Pons (tissue), 1 donor: Measurements from ENCODE around the gene SLC5A4.

ENCODE experiments used
- DNase-seq: peaks from one replicate; pipeline ENCODE4 v3.0.0-alpha.2; 2016; ENCODE audit warnings: low spot score

Gene SLC5A4

DNA sequence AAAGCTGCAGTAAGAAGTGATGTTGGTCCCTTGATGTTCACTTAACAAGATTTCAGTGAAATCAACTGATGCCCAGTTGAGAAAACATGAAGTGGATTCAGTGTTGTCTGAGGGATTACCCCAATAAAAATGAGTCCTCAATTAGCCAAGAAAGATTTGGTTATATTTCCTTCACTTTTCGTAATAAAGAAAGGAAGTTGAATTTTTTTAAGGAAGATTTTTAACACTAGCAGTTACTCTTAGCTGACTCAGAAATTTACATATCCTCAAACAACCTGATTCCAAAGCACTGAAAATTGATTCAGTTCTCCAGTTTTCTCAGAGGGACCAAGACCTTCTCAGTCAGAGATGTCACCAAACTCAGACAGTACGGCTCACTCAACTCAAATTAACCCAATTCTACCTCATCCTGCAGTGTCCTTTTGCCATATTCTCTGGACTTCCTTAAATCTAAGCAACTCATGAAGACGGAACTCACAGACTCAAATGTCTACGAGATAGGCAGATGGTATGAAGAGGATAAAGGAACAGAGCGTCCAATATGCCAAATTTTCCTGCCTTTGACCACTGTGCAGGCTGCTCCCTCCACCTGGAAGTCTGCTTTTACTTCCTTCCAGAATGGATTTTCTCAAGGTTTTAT lies 22.8 kb downstream of the SLC5A4 start:
- no peak for DNase-seq

DNA sequence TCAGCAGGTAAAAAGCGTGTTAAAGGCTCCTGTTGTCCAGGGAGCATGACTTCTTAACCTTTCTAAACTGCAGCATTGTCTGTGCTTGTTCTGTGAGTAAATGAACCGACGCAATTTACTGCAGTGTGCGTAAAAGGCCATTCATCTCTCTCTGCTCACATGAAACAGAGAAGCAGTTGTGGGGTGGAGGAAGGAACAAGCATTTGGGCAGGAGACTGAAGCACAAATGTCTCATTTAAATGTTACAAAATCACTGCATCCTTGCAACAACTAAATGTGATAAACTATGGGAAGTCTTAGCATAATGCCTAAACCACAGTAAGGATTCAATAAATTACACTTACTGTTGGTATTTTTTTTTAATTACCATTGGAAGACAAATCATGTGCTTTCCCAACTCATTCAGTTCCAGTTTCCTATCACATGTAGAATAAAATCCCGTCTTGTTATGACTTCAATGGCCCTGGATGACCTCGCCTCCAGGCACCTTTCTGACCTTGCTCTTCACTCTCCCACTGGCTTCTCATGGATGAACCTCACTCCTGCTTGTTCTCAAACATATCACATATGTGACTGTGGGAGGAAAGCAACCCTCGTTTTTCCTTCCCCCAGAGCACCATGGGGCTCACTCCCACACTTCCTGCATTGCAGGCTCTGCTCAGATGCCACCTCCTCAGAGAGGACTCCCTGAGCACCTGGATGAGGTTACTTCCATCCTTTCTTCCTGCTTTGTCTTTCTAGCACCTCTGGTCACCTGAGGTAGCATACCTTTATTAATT lies 28.6 kb downstream of the SLC5A4 start:
- no peak for DNase-seq

DNA sequence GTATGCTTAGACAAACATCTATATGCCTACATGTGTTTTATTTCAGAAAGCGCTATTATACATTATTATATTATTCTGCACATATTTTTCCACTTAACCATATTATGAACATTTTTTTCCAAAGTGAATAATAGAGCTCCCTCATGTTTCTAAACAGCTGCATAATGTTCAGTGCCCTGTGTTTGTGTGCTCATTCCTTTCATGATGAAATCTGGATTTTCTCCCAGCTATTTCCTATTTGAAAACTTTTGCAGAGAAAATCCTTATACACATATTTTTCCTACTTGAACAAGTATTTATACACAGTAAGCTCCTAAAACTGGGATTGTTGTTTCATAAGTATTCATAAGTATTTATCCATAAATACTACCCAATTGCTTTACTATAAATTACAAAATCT lies 32.2 kb downstream of the SLC5A4 start:
- no peak for DNase-seq

DNA sequence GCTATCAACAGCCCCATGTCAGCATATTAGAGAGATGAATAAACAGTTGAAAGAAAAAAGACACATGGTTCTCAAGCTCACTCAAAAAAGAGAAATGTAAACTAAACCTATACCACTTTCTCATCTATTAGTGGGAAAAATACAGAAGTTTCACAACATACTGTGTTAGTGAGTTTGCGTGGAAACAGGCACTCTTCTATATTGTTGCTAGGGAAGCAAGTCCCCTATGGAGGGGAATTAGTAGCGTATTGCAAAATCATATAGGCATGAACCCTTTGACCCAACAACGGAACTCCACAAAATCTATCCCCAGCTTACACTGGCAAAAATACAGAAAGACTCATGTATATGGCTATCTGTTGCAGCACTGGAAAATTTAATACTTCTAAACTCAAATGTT lies 36.1 kb downstream of the SLC5A4 start:
- DNase-seq: no peak

DNA sequence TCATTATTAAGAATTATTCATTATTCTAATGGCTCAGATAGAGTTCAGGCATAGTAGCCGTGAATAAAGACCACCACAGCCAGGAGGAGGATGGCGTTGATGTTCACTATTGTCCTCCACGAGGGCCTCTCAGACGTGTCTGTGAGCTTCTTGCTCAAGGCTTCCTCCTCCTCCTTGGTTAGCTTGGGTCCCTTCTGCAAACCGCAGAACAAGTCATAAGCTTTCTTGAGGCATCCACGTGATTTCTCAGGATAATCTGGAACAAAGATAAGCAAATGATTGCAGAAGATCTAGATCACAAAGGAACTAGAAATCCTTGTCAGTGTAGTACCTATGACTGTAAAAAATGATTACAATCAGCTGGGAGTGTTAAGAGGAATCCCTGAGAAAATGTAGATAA lies 36.7 kb downstream of the SLC5A4 start:
- DNase-seq: peak; percentile 65

DNA sequence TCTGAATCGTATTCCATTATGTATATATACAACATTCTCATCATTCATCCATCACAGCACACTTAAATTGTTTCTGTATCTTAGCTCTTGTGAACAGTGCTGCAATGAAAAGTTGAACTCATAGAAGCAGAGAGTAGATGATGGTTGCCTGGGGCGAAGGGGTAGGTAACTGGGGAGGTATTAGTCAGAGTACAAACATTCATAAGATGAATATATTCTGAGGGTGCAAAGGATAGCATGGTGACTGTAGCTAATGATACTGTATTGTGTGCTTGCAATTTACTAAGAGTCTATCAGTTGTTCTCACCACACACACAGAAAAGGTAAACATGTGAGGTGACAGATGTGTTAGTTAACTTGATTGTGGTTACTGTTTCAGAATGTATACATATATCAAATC lies 37.7 kb downstream of the SLC5A4 start:
- no peak for DNase-seq

DNA sequence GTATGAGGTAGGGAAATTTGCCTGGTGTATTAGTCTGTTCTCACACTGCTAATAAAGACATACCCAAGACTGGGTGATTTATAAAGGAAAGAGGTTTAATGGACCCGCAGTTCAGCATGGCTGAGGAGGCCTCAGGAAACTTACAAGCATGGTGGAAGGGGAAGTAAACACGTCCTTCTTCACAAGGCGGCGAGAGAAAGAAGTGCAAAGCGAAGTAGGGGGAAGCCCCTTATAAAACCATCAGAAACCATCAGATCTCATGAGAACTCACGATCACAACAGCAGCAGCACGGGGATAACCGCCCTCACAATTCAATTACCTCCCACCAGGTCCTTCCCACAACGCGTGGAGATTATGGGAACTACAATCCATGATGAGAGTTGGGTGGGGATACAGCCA lies 38.2 kb downstream of the SLC5A4 start:
- DNase-seq: no peak

DNA sequence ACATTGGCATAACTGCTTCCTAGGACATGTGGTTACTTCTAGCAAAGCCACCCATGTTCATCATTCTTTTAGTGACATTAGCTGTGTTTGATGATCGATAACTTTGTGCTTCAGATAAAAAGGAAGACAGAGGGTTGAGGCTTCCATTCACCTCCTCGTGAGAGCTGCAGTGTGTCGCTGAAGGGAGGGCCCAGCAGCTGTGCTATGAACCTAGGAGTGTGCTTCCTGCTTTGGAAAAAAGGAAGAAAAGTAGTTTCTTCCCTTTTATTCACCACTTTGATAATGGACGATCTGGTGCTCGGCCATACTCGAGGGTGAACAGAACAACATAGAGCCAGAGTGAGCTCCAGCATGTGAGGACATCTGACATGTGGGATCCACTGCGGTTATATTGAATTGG lies 44.1 kb downstream of the SLC5A4 start:
- DNase-seq: no peak

DNA sequence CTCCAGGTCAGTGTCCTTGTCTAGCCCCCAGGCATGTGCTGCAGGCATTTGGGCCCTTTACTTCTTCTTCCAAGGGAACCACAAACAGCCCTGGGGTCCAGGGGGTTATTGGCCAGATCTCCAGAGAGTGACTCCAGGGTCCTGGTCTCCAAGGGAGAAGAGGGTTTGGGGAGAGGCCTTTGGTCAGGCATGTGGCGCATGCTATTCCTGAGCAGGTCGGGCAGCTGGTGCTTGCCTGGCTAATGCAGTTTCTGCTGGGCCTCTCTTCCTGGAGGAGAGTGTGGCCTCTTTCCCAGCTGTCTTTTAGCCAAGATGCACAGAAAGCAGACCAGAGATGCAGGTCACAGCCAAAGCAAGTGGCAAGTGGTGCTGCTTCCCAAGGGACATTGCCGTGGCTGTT lies 46.5 kb downstream of the SLC5A4 start:
- no peak for DNase-seq

DNA sequence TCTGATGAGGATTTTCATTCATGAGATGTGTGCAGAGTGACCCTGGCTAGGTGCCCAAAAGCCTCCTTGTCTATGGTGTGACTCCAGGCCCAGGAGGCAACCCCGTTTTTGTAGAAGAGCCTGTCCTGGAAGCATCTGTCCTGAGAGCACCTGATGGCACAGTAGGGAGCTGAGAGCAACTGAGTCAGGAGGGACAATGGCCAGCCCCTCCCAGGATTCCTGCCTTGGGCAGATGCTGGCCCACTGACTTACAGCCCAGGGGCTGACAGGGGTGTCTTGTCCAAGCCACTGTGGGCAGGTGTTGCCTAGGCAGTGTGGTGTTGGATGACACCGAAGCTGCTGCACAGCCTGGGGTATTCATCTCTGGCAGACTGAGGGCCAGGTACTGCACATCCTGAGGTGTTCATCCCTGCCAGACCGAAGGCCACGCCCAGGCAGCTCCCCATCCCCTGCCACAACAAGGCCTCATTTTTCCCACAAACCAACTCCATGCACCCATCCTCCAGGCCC lies 47.1 kb downstream of the SLC5A4 start:
- DNase-seq: no peak

DNA sequence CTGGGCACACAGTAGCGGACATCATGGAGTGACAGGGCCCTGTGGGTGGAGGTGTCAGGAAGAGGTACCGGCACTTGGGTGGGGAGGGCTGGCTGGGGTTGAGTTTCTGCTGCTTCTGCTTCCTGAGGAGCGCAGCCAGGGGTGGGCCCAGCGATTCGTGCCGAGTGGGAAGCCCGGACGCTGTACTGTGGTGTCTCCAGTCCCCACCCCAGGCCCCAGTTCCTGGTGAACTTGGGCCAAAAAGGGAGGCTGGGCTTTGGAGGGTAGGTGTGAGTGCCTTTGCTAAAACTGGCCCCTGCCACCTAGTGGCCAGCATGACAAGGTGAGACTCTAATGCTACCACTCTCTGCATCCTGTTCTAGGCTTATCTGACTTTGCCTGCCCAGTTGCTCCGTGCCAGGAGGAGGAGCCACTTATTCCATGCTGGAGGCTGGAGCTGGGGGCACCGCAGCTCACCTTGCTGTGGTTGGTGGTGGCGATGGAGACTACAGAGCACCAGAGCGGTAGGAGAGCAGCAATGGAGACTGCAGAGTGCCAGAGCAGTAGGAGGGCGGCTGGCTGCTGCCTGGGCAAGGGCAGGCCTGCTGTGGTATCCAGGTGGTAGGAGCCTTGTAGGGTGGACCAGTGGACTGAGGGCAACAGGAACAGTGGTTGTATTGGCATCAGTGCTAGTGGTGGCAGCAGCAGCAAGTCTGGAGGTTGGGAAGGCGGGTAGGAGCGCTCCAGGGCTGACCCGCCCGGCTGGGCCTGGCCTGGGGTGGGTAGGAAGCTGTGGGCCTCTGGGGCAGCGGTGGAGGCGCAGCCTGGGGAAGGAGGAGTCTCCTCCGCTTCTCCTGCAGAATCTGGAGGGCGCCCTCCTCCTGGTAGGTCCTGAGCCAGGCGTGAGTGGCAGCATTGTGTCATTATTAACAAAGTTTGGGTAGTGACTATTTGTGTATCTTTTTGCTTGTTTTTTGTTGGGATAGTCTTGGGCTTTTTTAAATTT lies 48.1 kb downstream of the SLC5A4 start:
- DNase-seq: no peak

DNA sequence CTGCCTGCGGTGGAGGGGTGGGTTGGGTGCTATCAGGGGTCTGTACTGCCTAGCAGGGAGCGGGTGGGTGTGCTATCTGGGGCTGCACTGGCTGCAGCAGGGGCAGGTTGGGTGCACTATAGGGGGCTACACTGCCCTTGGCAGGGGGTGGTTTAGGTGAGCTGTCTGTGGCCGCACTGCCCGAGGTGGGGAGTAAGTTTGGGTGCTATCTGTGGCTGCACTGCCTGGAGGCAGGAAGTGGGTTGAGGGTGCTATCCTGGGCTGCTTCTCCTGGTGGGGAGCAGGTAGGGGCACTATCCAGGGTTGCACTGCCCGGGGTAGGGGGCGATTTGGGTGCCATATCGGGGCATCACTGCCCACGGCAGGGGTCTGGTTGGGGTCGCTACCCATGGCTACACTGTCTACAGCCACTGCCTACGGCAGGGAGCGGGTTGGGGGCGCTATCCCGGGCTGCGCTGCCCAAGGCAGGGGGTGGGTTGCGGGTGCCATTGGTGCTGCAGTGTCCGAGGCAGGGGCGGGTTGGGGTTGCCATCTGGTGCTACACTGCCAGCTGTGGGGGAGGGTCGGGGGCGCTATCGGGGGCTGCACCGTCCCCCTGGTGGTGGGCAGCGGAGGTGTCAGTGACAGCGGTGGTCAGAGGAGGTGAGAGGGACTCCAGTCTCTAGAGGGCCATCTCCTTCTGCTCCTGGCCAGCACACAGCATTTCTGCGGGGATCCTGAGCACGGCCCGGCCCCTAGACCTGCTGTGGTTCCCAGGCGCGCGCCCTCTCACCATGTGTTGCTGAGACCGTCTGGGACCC lies 49.0 kb downstream of the SLC5A4 start:
- DNase-seq: no peak

DNA sequence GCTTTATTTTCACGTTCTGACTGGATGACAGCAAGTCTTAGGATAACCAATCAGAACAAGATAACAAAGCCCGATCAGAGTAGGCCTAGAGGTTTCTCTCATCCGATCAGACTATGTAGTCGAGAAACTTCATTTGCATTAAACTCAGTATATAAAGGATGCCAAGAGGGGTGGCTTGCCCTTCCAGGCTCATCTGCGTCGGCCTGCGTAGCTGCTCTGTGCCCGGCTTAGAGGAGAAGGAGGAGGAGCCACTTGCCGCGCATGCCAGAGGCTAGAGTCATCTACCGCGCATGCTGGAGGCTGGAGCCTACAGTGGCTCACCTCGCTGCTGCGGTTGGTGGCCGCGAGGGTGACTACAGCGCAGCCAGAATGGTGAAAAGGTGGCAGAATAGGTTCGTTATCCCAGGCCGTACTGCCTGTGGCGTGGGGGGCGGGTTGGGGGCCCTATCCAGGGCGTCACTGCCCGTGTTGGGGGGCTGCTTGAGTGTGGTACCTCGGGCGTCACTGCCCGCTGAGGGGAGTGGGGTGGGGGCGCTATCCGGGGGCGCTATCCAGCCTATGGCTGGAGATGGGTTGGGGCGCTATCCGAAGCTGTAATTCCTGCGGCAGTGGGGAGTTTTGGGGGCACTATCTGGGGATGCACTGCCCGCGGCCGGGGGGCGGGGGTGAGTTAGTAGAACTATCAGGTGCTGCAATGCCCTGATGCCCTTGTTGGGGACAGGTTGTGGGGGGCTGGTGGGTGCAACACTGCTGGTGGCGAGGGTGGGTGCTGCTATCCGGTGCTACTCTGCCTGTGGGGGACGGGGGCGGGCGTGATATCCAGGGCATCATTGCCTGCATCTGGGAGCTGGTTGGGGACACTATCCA lies 50.1 kb downstream of the SLC5A4 start, which contains the start of gene RFPL2:
Gene RFPL2 (minus strand): TSS at position 218 of the 867 bp plus-strand sequence. CDS start 2,622 bp downstream, outside the sequence.
- DNase-seq: peak; percentile 43

DNA sequence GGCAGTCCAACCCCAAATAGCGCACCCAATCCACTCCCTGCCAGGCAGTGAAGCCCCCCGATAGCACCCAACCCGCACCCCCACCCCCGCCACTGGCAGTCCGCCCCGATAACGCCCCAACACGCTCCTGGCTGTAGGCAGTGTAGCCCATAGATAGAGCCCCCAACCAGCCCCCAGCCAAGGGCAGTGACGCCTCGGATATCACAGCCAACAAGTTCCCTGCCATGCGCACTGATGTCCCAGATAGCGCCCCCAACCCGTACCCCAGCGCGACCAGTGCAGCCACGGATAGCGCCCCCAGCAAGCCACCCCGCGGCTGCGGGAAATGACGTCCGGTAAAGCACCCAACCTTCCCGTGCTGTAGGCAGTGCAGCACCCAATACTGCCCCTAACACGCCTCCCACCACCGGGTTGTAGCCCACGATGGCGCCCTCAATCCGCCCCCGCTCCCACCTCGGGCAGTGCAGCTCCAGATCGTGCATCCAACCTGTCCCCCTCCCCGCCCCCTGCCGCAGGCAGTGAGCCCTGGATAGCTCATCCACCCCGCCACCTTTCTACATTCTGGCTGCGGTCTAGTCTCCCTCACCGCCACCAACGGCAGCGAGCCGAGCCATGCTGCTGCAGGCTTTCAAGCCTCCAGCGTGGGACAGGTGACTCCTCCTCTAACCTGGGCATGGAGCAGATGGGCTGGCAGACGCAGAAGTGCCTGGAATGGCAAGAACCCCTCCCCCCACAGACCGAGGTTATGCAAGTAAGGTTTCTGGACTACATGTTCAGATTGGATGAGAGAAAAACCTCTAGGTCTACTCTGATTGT lies 50.9 kb downstream of the SLC5A4 start:
- DNase-seq: no peak

DNA sequence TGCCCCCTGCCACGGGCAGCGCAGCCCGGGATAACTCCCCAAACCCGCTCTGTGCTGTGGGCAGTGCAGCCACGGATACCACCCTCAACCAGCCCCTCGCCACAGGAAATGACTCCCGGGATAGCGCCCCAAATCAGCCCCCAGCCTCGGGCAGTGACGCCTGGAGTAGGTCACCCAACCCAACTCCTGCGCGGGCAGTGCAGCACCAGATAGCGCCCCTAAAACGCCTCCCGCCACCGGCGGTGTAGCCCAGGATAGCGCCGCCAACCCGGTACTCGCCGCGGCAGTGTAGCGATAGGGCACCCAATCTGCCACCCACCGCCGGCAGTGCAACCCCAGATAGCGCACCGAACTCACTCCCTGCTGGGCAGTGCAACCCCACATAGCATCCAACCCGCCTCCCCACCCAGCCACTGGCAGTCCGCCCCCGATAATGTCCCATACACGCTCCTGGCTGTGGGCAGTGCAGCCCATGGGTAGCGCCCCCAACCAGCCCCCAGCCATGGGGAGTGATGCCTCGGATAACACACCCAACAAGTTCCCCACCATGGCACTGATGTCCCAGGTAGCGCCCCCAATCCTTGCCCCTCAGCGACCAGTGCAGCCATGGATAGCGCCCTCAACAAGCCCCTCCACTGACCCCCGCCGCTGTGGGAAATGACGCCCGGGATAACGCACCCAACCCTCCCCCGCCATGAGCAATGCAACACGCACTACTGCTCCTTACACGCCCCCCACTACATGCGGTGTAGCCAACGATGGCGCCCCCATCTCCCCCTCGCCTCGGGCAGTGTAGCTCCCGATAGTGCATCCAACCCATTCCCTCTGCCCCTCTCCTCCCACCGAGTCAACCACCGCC lies 51.7 kb downstream of the SLC5A4 start:
- DNase-seq: no peak

DNA sequence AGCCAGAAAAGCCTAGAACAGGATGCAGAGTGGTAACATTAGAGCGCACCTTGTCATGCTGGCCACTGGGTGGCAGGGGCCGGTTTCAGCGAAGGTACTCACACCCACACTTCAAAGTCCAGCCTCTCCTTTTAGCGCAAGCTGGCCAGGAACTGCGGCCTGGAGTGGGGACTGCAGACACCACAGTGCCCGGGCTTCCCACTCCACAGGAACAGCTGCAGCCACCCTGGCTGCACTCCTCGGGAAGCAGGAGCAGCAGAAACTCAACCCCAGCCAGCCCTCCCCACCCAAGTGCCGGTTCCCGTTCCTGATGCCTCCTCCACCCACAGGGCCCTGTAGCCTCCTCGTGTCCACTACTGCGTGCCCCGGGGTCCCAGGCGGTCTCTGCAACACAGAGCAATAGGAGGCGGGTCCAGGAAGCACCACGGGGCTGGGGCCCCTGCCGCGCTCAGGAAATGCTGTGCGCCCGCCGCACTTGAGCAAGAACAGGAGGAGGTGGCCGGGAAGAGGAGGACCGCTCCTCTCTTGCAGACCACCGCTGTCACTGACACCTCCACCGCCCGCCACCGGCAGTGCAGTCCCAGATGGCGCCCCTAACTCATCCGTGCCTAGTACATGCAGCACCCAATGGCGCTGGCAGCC lies 52.5 kb downstream of the SLC5A4 start:
- peak; percentile 21 for DNase-seq

DNA sequence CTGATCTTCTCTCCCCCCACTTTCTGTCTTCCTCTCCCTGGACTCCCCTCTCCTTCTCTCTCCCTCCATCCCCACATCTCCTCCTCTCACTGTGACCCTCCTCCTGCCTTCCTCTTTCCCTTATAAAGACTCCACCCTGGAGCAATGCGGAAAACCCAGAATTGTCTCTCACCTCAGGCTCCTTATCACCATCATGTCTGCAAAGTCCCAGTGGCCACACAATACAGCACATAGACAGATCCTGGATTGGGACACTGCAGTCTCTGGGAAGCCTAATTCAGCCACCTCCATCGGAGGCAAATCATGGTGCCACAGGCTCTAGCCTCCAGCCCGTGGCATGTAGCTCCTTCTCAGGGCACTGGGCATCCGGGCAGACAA lies 53.0 kb downstream of the SLC5A4 start:
- DNase-seq: no peak

DNA sequence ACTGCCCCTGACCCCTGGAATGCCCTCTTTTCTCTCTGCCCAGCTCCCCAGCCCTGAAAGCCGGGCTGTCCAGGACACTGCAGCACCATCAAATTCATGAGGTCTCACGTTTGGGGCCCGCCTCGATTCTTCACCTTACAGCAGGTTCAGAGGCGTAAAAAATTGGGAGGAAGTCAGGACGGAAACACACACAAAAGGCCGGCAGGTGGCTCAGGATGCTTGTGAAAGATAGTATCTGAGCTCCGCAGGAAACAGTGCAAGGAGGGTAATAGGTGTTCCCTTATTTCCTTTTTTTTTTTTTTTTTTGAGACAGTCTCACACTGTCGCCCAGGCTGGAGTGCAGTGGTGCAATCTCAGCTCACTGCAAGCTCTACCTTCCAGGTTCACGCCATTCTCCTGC lies 54.4 kb downstream of the SLC5A4 start:
- no peak for DNase-seq
